ENCODE results near the gene RBM19.

The RBM19 gene

DNA sequence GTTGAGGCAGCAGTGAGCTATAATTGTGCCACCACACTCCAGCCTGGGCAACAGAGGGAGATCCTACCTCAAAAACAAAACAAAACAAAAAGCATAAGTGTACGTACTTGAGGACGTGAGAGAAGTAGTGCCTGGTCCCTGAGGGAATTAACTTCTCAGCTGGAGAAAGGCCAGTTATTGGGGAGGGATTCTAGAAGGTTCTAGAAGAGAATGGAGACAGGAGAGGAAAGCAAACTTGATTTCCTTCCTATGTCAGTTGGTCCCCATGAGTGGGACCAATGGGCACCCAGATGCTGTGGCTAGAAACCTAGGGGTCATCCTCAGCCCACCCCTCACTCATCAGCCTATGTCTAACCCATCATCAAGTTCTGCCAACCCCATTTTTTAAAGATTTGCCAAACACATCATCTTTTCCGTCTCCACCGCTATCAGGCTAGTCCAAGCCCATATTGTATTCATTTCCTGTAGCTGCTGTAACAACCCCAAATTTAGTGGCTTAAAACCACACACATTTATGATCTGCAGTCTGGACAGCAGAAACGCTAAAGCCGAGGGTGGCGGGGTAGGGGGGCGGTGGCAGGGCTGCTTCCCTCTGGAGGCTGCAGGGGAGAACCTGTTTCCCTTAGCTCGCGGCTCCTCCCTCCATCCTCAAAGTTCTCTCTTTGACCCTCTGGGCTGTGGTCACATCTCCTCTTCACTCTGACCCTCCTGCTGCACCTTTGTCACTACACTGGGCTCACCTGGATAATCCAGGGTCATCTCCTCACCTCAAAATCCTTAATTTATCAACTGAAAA is 7.2 kb upstream of the RBM19 start:
- no peaks in the 10 kb centered on the region for H3F3A ChIP-seq (ENCODE audit: insufficient read depth, low read length)
- H3K4me3 ChIP-seq (ENCODE audit: low read depth, low read length, poor library complexity, severe bottlenecking): no peak overlapping the region
- H3K9ac ChIP-seq (ENCODE audit: low read length): no peak overlapping the region
- no peak overlapping the region for H3K4me2 ChIP-seq (ENCODE audit: low read length)
- TF ChIP-seq CTCF (IDR thresholded peaks at IDR 0.05; ENCODE audit: low read length) (no peak), EZH2 (IDR thresholded peaks at IDR 0.05; ENCODE audit: borderline replicate concordance, low read length) (no peak)
- no peaks in the 10 kb centered on the region for H3K9me2 ChIP-seq (ENCODE audit: low read depth, low read length)
- no peak overlapping the region for H2AFZ ChIP-seq (ENCODE audit: low read length)
- H4K20me1 ChIP-seq (ENCODE audit: insufficient read depth, low read length): no peaks in the 10 kb centered on the region
- H3K27me3 ChIP-seq (ENCODE audit: insufficient read depth, low read length): no peaks in the 10 kb centered on the region
- no peak overlapping the region for H3K27ac ChIP-seq (ENCODE audit: low read depth, low read length, poor library complexity, severe bottlenecking)
- H3K4me1 ChIP-seq (ENCODE audit: insufficient read depth, low read length, severe bottlenecking): no peaks in the 10 kb centered on the region
- H3K9me3 ChIP-seq (ENCODE audit: low read length): no peaks in the 10 kb centered on the region
- H3K79me2 ChIP-seq (ENCODE audit: insufficient read depth, low read length): no peaks in the 10 kb centered on the region
- H3K36me3 ChIP-seq (ENCODE audit: insufficient read depth, low read length): no peaks in the 10 kb centered on the region

GRCh38 chr12:113971392-113971791 is 5.3 kb upstream of the RBM19 start:
- Histone ChIP-seq H3K9ac (ENCODE audit: low read length) (no peak overlapping the region), H3F3A (ENCODE audit: insufficient read depth, low read length) (no peaks in the 10 kb centered on the region), H2AFZ (ENCODE audit: low read length) (no peak overlapping the region), H3K4me2 (ENCODE audit: low read length) (no peak overlapping the region), H4K20me1 (ENCODE audit: insufficient read depth, low read length) (no peaks in the 10 kb centered on the region), H3K36me3 (ENCODE audit: insufficient read depth, low read length) (no peaks in the 10 kb centered on the region), H3K4me1 (ENCODE audit: insufficient read depth, low read length, severe bottlenecking) (peaks cover 5% of the 10 kb centered on the region), H3K9me2 (ENCODE audit: low read depth, low read length) (no peaks in the 10 kb centered on the region), H3K9me3 (ENCODE audit: low read length) (no peaks in the 10 kb centered on the region), H3K27ac (ENCODE audit: low read depth, low read length, poor library complexity, severe bottlenecking) (no peak overlapping the region), H3K79me2 (ENCODE audit: insufficient read depth, low read length) (no peaks in the 10 kb centered on the region), H3K27me3 (ENCODE audit: insufficient read depth, low read length) (no peaks in the 10 kb centered on the region), H3K4me3 (ENCODE audit: low read depth, low read length, poor library complexity, severe bottlenecking) (no peak overlapping the region)
- no peak for TF ChIP-seq CTCF (IDR thresholded peaks at IDR 0.05; ENCODE audit: low read length)
- no peak for TF ChIP-seq EZH2 (IDR thresholded peaks at IDR 0.05; ENCODE audit: borderline replicate concordance, low read length)

DNA sequence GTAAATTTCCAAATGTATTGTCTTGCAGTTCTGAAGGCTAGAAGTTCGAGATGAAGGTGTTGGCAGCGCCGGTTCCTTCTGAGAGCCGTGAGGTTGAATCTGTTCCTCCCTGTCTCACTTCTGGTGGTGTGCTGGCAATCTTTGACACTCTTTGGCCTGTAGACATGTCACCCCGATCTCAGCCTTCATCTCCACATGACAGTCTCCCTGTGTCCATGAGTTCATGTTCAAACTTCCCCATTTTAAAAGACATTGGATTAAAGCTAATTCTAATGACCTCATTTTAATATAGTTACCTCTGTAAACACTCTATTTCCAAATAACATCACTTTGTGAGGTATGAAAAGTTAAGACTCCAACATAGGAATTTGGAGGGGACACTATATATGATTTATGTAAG is 4.1 kb upstream of the RBM19 start:
- Histone ChIP-seq H3K4me1 (ENCODE audit: insufficient read depth, low read length, severe bottlenecking) (peaks cover 11% of the 10 kb centered on the region), H3F3A (ENCODE audit: insufficient read depth, low read length) (no peaks in the 10 kb centered on the region), H3K36me3 (ENCODE audit: insufficient read depth, low read length) (no peaks in the 10 kb centered on the region), H3K79me2 (ENCODE audit: insufficient read depth, low read length) (no peaks in the 10 kb centered on the region), H3K9me3 (ENCODE audit: low read length) (no peaks in the 10 kb centered on the region), H2AFZ (ENCODE audit: low read length) (no peak overlapping the region), H3K9ac (ENCODE audit: low read length) (no peak overlapping the region), H3K9me2 (ENCODE audit: low read depth, low read length) (no peaks in the 10 kb centered on the region), H4K20me1 (ENCODE audit: insufficient read depth, low read length) (no peaks in the 10 kb centered on the region), H3K27me3 (ENCODE audit: insufficient read depth, low read length) (no peaks in the 10 kb centered on the region), H3K4me3 (ENCODE audit: low read depth, low read length, poor library complexity, severe bottlenecking) (no peak overlapping the region), H3K27ac (ENCODE audit: low read depth, low read length, poor library complexity, severe bottlenecking) (no peak overlapping the region), H3K4me2 (ENCODE audit: low read length) (no peak overlapping the region)
- no peak for TF ChIP-seq CTCF (IDR thresholded peaks at IDR 0.05; ENCODE audit: low read length)
- TF ChIP-seq EZH2 (IDR thresholded peaks at IDR 0.05; ENCODE audit: borderline replicate concordance, low read length): no peak
